GM23338 (cell line): ENCODE measurements around the gene VMO1. TPM values are rescaled to one million over a fixed set of nuclear protein-coding genes. Genes with fewer than 3 reads are reported as not detected.

Experiments used
- ATAC-seq: fragments of 200-7000 bp; cut with Tn5 transposase; 3 replicates; pipeline ENCODE4 v1.9.1; 2020
- DNase-seq: peaks from one replicate; pipeline ENCODE4 v3.0.0-alpha.2; 2015; ENCODE audit warnings: low spot score
- H2AFZ ChIP-seq: fragments of 200-600 bp; sonication (generic); 2 replicates; pipeline ENCODE4 v1.8.0; 2016; ENCODE audit warnings: antibody characterized with exemption, mild to moderate bottlenecking, moderate library complexity
- H3F3A ChIP-seq: fragments of 200-600 bp; sonication (generic); replicated peaks from 2 replicates; pipeline ENCODE4 v1.8.0; 2017; ENCODE audit warnings: antibody characterized with exemption, mixed run types, low read depth
- H3K27ac ChIP-seq: fragments of 200-600 bp; sonication (generic); 2 replicates; pipeline ENCODE4 v1.6.1; 2016; ENCODE audit warnings: low read depth
- H3K27me3 ChIP-seq: fragments of 200-600 bp; sonication (generic); 2 replicates; pipeline ENCODE4 v1.8.0; 2016; ENCODE audit warnings: mild to moderate bottlenecking, mixed run types, moderate library complexity; ENCODE audit not compliant: insufficient read depth
- H3K36me3 ChIP-seq: fragments of 200-600 bp; sonication (generic); 2 replicates; pipeline ENCODE4 v1.8.0; 2016; ENCODE audit warnings: mild to moderate bottlenecking; ENCODE audit not compliant: insufficient read depth
- H3K4me1 ChIP-seq: fragments of 200-600 bp; sonication (generic); 2 replicates; pipeline ENCODE4 v1.8.0; 2016; ENCODE audit warnings: mild to moderate bottlenecking, moderate library complexity; ENCODE audit not compliant: insufficient read depth
- H3K4me2 ChIP-seq: fragments of 200-600 bp; sonication (generic); 2 replicates; pipeline ENCODE4 v1.7.1; 2017; ENCODE audit warnings: mixed run types
- H3K4me3 ChIP-seq: fragments of 200-600 bp; sonication (generic); 2 replicates; pipeline ENCODE4 v1.6.1; 2016; ENCODE audit warnings: mixed run types
- H3K79me2 ChIP-seq: fragments of 200-600 bp; sonication (generic); replicated peaks from 2 replicates; pipeline ENCODE4 v1.8.0; 2017; ENCODE audit warnings: mild to moderate bottlenecking; ENCODE audit not compliant: insufficient read depth
- H3K9me2 ChIP-seq: fragments of 200-600 bp; sonication (generic); 2 replicates; pipeline ENCODE4 v1.8.0; 2017; ENCODE audit not compliant: insufficient read depth
- H4K20me1 ChIP-seq: fragments of 200-600 bp; sonication (generic); replicated peaks from 2 replicates; pipeline ENCODE4 v1.8.0; 2017; ENCODE audit warnings: mild to moderate bottlenecking; ENCODE audit not compliant: insufficient read depth
- H3K27ac Mint-ChIP-seq: 2 replicates; pipeline ENCODE4 v1.8.0; 2020; ENCODE audit warnings: inconsistent platforms, mild to moderate bottlenecking, moderate library complexity, mixed read lengths
- H3K27me3 Mint-ChIP-seq: 3 replicates; pipeline ENCODE4 v1.8.0; 2022; ENCODE audit warnings: low read depth, mild to moderate bottlenecking, moderate library complexity, mixed read lengths, inconsistent platforms; ENCODE audit not compliant: insufficient read depth, poor library complexity
- H3K36me3 Mint-ChIP-seq: 3 replicates; pipeline ENCODE4 v1.8.0; 2021; ENCODE audit warnings: low read depth, mild to moderate bottlenecking, inconsistent platforms, moderate library complexity, mixed read lengths
- H3K4me1 Mint-ChIP-seq: 3 replicates; pipeline ENCODE4 v1.8.0; 2020; ENCODE audit warnings: mild to moderate bottlenecking, inconsistent platforms, mixed read lengths
- H3K4me3 Mint-ChIP-seq: 3 replicates; pipeline ENCODE4 v1.8.0; 2021; ENCODE audit warnings: moderate library complexity, mild to moderate bottlenecking, inconsistent platforms, mixed read lengths
- H3K9me3 Mint-ChIP-seq: 3 replicates; pipeline ENCODE4 v1.8.0; 2020; ENCODE audit warnings: moderate library complexity, mild to moderate bottlenecking, inconsistent platforms, mixed read lengths
- CREB1 ChIP-seq: fragments of 250-450 bp; sonication (Bioruptor Pico); IDR thresholded peaks from 2 replicates; pipeline ENCODE4 v1.5.0; 2020; ENCODE audit warnings: low read depth, mild to moderate bottlenecking, moderate library complexity
- CTCF ChIP-seq, 2 experiments: fragments of 200-600 bp in 1 of 2; sonication (generic) in 1 of 2; conservative IDR thresholded peaks; 2 replicates each; pipeline versions ENCODE4 v1.5.1 to v1.6.1; 2016 to 2017; ENCODE audit warnings: antibody characterized with exemption in 2 of 2, low read depth in 2 of 2, mild to moderate bottlenecking in 2 of 2, moderate library complexity in 1 of 2
- ETS1 ChIP-seq: IDR thresholded peaks from 2 replicates; pipeline ENCODE4 v1.6.1; 2016; ENCODE audit warnings: antibody characterized with exemption
- EZH2 ChIP-seq: fragments of 200-600 bp; sonication (generic); IDR thresholded peaks from one replicate; pipeline ENCODE4 v1.8.0; 2017; ENCODE audit warnings: antibody characterized with exemption, mild to moderate bottlenecking, low read depth; ENCODE audit not compliant: unreplicated experiment
- EZH2phosphoT487 ChIP-seq: fragments of 200-600 bp; sonication (generic); IDR thresholded peaks from one replicate; pipeline ENCODE4 v1.8.1; 2018; ENCODE audit warnings: antibody characterized with exemption; ENCODE audit not compliant: unreplicated experiment
- JUNB ChIP-seq: IDR thresholded peaks from one replicate; pipeline ENCODE4 v1.6.1; 2016; ENCODE audit warnings: antibody characterized with exemption; ENCODE audit not compliant: unreplicated experiment
- NANOG ChIP-seq: IDR thresholded peaks from 2 replicates; pipeline ENCODE4 v1.6.1; 2016; ENCODE audit warnings: antibody characterized with exemption, borderline replicate concordance
- REST ChIP-seq: IDR thresholded peaks from one replicate; pipeline ENCODE4 v1.6.1; 2018; ENCODE audit warnings: antibody characterized with exemption; ENCODE audit not compliant: unreplicated experiment
- STAT1 ChIP-seq: IDR thresholded peaks from one replicate; pipeline ENCODE4 v1.6.1; 2016; ENCODE audit warnings: antibody characterized with exemption; ENCODE audit not compliant: unreplicated experiment
- ZNF114 ChIP-seq: fragments of 250-450 bp; sonication (Bioruptor Pico); IDR thresholded peaks from 2 replicates; pipeline ENCODE4 v1.5.0; 2020; ENCODE audit warnings: mild to moderate bottlenecking, moderate library complexity
- ZNF331 ChIP-seq: fragments of 250-450 bp; sonication (Bioruptor Pico); IDR thresholded peaks from 2 replicates; pipeline ENCODE4 v1.5.0; 2020; ENCODE audit warnings: low read depth, mild to moderate bottlenecking, moderate library complexity
- ZNF462 ChIP-seq: fragments of 250-450 bp; sonication (Bioruptor Pico); IDR thresholded peaks from 2 replicates; pipeline ENCODE4 v1.5.0; 2020; ENCODE audit warnings: mild to moderate bottlenecking, moderate library complexity
- polyA plus RNA-seq: library from polyadenylated mRNA; unstranded; fragments of >200 nt; fragmentation: Nextera tagmentation; extraction: Ambion mirVana; gene quantifications from 2 replicates; pipeline ENCODE4 v1.2.1, GENCODE V29; 2016
- total RNA-seq: library from RNA; depleted of rRNA; stranded (reverse); fragments of >200 nt; shearing (Covaris generic); gene quantifications from 2 replicates; pipeline ENCODE4 v1.2.3, GENCODE V29; 2014

The VMO1 gene
- total and polyA plus RNA-seq, 2 experiments from 2014 or later = 0.38 to 0.47 TPM

- no peak overlapping the region for H3K27ac Mint-ChIP-seq
- H3K9me2 ChIP-seq = no peaks in the 10 kb centered on the region
- peaks cover 19% of the 10 kb centered on the region; the same call in 1 of the 2 replicates for H3F3A ChIP-seq
- peaks cover 5% of the 10 kb centered on the region; the same call in 1 of the 3 replicates for H3K36me3 Mint-ChIP-seq
- H3K4me1 ChIP-seq = peaks cover 30% of the 10 kb centered on the region
- H3K4me3 ChIP-seq = peak overlapping the region; percentile 87
- peak overlapping the region; percentile 78 for H3K4me3 Mint-ChIP-seq
- no peak for TF ChIP-seq CREB1 (CRISPR knock-in tag)
- TF ChIP-seq CTCF (conservative IDR thresholded peaks at IDR 0.05; ENCODE audit: low read depth in 2 of 2) = no peak
- no peak for TF ChIP-seq JUNB
- TF ChIP-seq REST = no peak
- TF ChIP-seq STAT1 = no peak
- no peak for TF ChIP-seq ZNF462 (CRISPR knock-in tag)
- TF ChIP-seq NANOG = no peak
- no peak for TF ChIP-seq ZNF331 (CRISPR knock-in tag)
- TF ChIP-seq ETS1 = no peak
- no peak for TF ChIP-seq EZH2phosphoT487
- no peak for TF ChIP-seq EZH2
- TF ChIP-seq ZNF114 (CRISPR knock-in tag) = no peak
- no peaks in the 10 kb centered on the region; the same call in 2 of the 3 replicates for H3K9me3 Mint-ChIP-seq
- H4K20me1 ChIP-seq = no peaks in the 10 kb centered on the region
- peak overlapping the region; percentile 99 for H3K4me2 ChIP-seq
- DNase-seq = peak; percentile 30
- peaks cover 42% of the 10 kb centered on the region for H3K27me3 ChIP-seq
- peaks cover 23% of the 10 kb centered on the region for H3K4me1 Mint-ChIP-seq
- no peak overlapping the region for H2AFZ ChIP-seq
- no peaks in the 10 kb centered on the region for H3K36me3 ChIP-seq
- H3K27ac ChIP-seq = no peak overlapping the region
- peaks cover 38% of the 10 kb centered on the region for H3K27me3 Mint-ChIP-seq
- peak; percentile 2 for ATAC-seq
- H3K79me2 ChIP-seq = no peaks in the 10 kb centered on the region
These were observed 2.1 kb upstream of the VMO1 start for GRCh38 chr17:4788159-4788806.
